HG03558 (cell line): ENCODE results near the gene GSTM1.
"Not testable (repeated sequence)": the region's sequence is repeated elsewhere in the genome, so short reads cannot be mapped to it uniquely, and the experiment has no call there.

Source experiments
- ATAC-seq: cut with Tn5 transposase; IDR thresholded peaks from one replicate; pipeline ENCODE4 v1.9.1; 2021; ENCODE audit warnings: moderate number of reproducible peaks; ENCODE audit not compliant: unreplicated experiment; ENCODE audit errors: extremely low read depth

The GSTM1 gene

GRCh38 chr1:109659997-109660690 lies 27.5 kb upstream of the GSTM1 start:
- no peak for ATAC-seq

DNA sequence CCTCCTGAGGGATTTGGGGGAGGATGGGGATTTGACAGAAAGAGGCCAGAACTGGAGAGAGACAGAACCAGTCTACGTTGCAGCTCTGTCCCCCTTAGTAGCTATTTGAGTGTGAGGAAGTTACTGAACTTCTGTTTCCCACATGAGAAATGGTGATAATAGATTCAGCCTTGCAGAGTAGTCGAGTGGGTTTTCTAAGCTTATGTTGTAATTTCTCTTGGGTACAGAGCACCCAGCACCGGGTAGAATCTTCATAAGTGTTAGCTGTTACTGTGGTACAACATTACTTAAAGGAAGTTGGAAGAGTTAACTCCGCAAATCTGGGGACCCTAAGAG lies 27.0 kb upstream of the GSTM1 start:
- not testable (repeated sequence) for ATAC-seq

GRCh38 chr1:109661391-109661790 lies 26.2 kb upstream of the GSTM1 start:
- no peak for ATAC-seq

DNA sequence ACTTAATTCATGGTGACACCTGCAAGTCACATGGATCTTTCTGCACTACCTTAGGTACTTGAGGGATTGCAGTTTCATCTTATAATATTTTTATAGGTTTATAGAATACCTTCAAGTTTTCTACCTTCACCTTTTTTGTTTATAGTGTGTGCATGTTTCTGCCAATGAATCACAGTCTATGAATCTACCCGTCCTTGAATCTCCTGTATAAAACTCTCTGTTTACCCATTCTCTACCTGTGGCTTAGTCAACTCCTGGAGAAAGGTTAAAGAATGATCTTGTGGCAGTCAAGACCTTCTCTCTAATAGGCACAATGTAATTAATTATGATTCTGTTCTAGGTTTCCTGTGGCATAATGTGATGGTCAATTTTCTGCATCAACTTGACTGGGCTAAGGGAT lies 22.9 kb upstream of the GSTM1 start:
- ATAC-seq: no peak

- ATAC-seq: peak; percentile 70
Observed at GRCh38 chr1:109667452-109668122, 20.0 kb upstream of the GSTM1 start, which contains the start of gene GSTM2. GSTM2 (plus strand) TSS chr1:109668057; CDS start chr1:109668116, 59 bp downstream.

- no peak for ATAC-seq
Observed at GRCh38 chr1:109668123-109668775, 19.4 kb upstream of the GSTM1 start.

- no peak for ATAC-seq
Observed at GRCh38 chr1:109669246-109669948, 18.2 kb upstream of the GSTM1 start.

- ATAC-seq: not testable (repeated sequence)
Observed at GRCh38 chr1:109669949-109670302, 17.7 kb upstream of the GSTM1 start.

DNA sequence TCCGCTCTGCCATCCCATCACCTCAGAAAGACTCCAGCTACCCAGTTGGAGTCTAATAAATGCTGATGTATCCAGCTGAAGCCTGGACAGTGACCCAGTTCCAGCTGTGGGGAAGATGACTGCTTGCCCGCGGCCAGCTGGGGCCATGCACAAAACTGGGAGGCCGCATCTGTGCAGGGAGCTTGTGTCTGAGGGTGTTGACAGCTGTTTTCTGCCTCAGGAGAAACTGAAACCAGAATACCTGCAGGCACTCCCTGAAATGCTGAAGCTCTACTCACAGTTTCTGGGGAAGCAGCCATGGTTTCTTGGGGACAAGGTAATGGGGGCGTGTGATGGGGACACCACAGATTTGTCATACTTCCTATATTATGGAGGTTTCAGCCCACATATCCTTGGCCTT lies 16.6 kb upstream of the GSTM1 start:
- ATAC-seq: no peak

DNA sequence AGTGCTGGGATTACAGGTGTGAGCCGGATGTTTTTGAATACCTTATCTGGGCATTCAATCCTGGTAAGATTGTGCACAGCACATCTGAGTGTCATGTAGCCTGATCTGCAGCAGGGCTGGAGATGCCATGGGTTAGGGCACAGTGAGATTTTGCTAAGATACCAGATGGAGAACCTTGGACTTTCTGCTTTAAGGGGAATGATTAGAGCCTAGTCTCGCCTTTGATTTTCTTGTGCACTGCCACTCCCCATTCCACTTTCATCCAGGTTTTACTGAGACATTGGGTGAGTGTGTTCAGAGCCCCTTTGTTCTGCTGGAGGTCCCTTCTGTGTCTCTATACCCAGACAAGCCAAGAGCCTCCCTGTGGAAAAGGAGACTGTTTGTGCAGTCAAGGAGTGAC lies 13.8 kb upstream of the GSTM1 start:
- not testable (repeated sequence) for ATAC-seq

DNA sequence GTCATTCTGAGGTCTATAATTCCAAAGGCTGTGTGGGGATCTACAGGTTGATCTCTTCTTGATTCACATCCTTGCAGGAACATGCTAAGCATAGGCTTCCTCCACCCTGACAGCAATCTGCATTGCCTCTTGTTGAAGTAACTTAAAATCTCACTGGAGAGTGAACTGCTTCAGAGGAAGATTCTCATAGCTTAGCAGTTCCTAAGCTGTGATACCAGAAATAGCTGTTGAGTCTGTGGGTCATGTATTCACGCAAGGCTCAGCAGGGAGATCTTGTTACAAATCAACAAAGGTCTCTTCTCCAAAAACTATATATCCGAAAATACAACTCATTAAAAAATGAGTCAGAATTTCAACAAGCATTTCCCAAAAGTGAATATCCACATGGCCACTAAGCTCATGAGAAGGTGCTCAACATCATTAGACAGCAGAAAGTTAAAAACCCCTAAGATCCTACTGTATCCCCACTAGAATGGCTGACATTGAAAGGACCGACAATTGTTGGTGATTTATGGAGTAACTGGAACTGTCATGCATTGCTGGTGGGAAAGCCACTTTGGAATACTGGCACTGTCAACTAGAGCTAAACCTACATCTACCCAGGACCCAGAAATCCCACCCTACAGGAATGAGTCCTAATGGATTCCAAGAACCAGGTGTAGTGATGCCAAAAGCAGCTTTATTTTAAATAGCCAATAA lies 10.8 kb upstream of the GSTM1 start:
- ATAC-seq: not testable (repeated sequence)

- ATAC-seq: no peak
Observed at GRCh38 chr1:109677459-109677858, 10.2 kb upstream of the GSTM1 start.

DNA sequence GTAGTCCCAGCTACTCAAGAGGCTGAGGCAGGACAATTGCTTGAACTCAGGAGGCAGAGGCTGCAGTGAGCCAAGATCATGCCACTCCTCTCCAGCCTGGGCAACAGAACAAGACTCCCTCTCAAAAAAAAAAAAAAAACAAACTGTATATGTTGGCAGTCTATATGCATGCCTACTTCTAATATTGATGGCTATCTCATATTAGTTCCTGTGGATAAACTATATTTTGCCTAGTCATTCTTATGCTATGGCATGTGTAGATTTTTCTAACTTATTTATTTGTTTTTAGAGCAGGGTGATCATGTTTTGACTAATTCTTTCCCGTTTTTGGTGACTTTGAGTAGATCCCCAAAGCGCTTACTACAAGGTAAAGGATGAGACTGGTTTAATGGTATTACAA lies 9.0 kb upstream of the GSTM1 start:
- ATAC-seq: not testable (repeated sequence)

DNA sequence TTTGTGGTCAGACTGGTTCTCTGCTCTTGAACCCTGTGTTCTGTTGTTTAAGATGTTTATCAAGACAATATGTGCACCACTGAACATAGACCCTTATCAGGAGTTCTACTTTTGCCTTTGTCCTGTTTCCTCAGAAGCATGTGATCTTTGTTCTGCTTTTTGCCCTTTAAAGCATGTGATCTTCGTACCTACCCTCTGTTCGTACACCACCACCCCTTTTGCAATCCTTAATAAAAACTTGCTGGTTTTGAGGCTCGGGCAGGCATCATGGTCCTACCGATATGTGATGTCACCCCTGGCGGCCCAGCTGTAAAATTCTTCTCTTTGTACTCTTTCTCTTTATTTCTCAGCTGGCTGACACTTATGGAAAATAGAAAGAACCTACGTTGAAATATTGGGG lies 2.8 kb upstream of the GSTM1 start:
- not testable (repeated sequence) for ATAC-seq

GRCh38 chr1:109685399-109685798 lies 2.2 kb upstream of the GSTM1 start:
- ATAC-seq: not testable (repeated sequence)

DNA sequence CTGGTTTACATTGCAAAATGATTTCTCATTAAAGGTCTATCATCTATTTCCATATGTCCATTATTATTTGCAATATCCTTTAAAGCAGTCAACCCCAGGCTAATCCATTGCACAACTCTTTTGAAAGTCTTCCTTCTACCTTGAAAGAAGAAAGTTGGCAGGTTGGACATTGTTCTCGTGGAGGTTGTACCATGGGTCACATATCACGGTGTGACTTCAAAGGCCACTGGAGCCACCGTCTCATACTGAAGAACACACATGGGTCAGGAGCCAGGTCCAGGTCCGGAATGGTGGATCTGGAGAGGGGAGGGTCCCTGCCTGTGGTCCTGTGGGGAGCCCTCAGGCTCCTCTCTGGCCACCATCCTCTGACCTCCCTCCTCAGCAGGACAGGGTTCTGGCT lies 1.7 kb upstream of the GSTM1 start:
- not testable (repeated sequence) for ATAC-seq

- ATAC-seq: not testable (repeated sequence)
Observed at GRCh38 chr1:109687109-109687508, 508 bp upstream of the GSTM1 start.

- no peak for ATAC-seq
Observed at GRCh38 chr1:109689844-109690405, 2.3 kb downstream of the GSTM1 start.

- ATAC-seq: no peak
Observed at GRCh38 chr1:109691759-109692158, 4.1 kb downstream of the GSTM1 start.

GRCh38 chr1:109694400-109694799 lies 6.8 kb downstream of the GSTM1 start:
- not testable (repeated sequence) for ATAC-seq
